NCI-H345 (cell line): ENCODE measurements around the gene BAHD1.

Source experiments
- DNase-seq: peaks from one replicate; lab custom pipeline; 2025; lab: John Stamatoyannopoulos, UW

The BAHD1 gene

GRCh38 chr15:40424483-40425115 lies 16.2 kb upstream of the BAHD1 start:
- DNase-seq, result no peak

- no peak for DNase-seq
Observed at GRCh38 chr15:40425681-40426080, 15.1 kb upstream of the BAHD1 start.

- DNase-seq, result no peak
Observed at GRCh38 chr15:40427188-40427587, 13.6 kb upstream of the BAHD1 start.

GRCh38 chr15:40428185-40428584 lies 12.6 kb upstream of the BAHD1 start:
- no peak for DNase-seq

GRCh38 chr15:40429068-40429710 lies 11.6 kb upstream of the BAHD1 start:
- no peak for DNase-seq

GRCh38 chr15:40430271-40430805 lies 10.4 kb upstream of the BAHD1 start:
- no peak for DNase-seq

GRCh38 chr15:40435023-40435709 lies 5.6 kb upstream of the BAHD1 start:
- DNase-seq, result no peak

GRCh38 chr15:40435710-40436089 lies 5.1 kb upstream of the BAHD1 start:
- no peak for DNase-seq

GRCh38 chr15:40436116-40436891 lies 4.4 kb upstream of the BAHD1 start:
- DNase-seq, result no peak

GRCh38 chr15:40436892-40437751 lies 3.6 kb upstream of the BAHD1 start:
- DNase-seq, result no peak

GRCh38 chr15:40437752-40438687 lies 2.7 kb upstream of the BAHD1 start:
- DNase-seq, result no peak

- DNase-seq, result no peak
Observed at GRCh38 chr15:40438712-40439111, 2.0 kb upstream of the BAHD1 start.

GRCh38 chr15:40439461-40439959 lies 1.2 kb upstream of the BAHD1 start:
- DNase-seq, result no peak

GRCh38 chr15:40439960-40440742 lies 602 bp upstream of the BAHD1 start:
- DNase-seq, result no peak

- DNase-seq, result no peak
Observed at GRCh38 chr15:40441565-40442531, 1.1 kb downstream of the BAHD1 start.

GRCh38 chr15:40443255-40443654 lies 2.5 kb downstream of the BAHD1 start:
- DNase-seq, result no peak

- DNase-seq, result no peak
Observed at GRCh38 chr15:40443846-40444245, 3.1 kb downstream of the BAHD1 start.

GRCh38 chr15:40444736-40445135 lies 4.0 kb downstream of the BAHD1 start:
- DNase-seq, result no peak
